Stimulated activated CD8-positive, alpha-beta memory T cell treated with anti-CD3 and anti-CD28 coated beads, Interleukin-15, amount 100 ng/mL, for 48 hours (primary cell): ENCODE data around the gene TRAPPC3L.

Source experiments
- DNase-seq, 2 donors: peaks; one replicate each; pipeline ENCODE4 v3.0.0-alpha.2; 2020; ENCODE audit warnings: low read depth in 2 of 2

Gene TRAPPC3L

GRCh38 chr6:116465246-116465645 lies 80.2 kb downstream of the TRAPPC3L start:
- DNase-seq = no peak

- DNase-seq = no peak
Observed at GRCh38 chr6:116463301-116463700, 82.2 kb downstream of the TRAPPC3L start.

GRCh38 chr6:116461932-116462885 lies 83.3 kb downstream of the TRAPPC3L start:
- DNase-seq = peak; percentile 36

- no peak for DNase-seq
Observed at GRCh38 chr6:116461331-116461931, 84.1 kb downstream of the TRAPPC3L start, which contains the start of gene CALHM6. CALHM6 (plus strand) TSS chr6:116461375; CDS start chr6:116461930, 555 bp downstream.

- no peak for DNase-seq
Observed at GRCh38 chr6:116459927-116460326, 85.6 kb downstream of the TRAPPC3L start.

GRCh38 chr6:116458264-116458663 lies 87.2 kb downstream of the TRAPPC3L start:
- DNase-seq = no peak

- no peak for DNase-seq
Observed at GRCh38 chr6:116456927-116457326, 88.6 kb downstream of the TRAPPC3L start.

- no peak for DNase-seq
Observed at GRCh38 chr6:116456106-116456505, 89.4 kb downstream of the TRAPPC3L start.

- no peak for DNase-seq
Observed at GRCh38 chr6:116452531-116452930, 93.0 kb downstream of the TRAPPC3L start.

GRCh38 chr6:116451916-116452315 lies 93.6 kb downstream of the TRAPPC3L start:
- no peak for DNase-seq

- no peak for DNase-seq
Observed at GRCh38 chr6:116450769-116451740, 94.4 kb downstream of the TRAPPC3L start.

- no peak for DNase-seq
Observed at GRCh38 chr6:116450185-116450710, 95.2 kb downstream of the TRAPPC3L start.

GRCh38 chr6:116449565-116449964 lies 95.9 kb downstream of the TRAPPC3L start:
- no peak for DNase-seq

GRCh38 chr6:116447496-116448011 lies 97.9 kb downstream of the TRAPPC3L start:
- no peak for DNase-seq

- DNase-seq = no peak
Observed at GRCh38 chr6:116447052-116447451, 98.4 kb downstream of the TRAPPC3L start.

- no peak for DNase-seq
Observed at GRCh38 chr6:116446399-116446798, 99.1 kb downstream of the TRAPPC3L start.

- DNase-seq = no peak
Observed at GRCh38 chr6:116445102-116445501, 100.4 kb downstream of the TRAPPC3L start.
